DND-41 (cell line): ENCODE measurements around the gene WNT3A.

ENCODE experiments used
- EZH2 ChIP-seq: IDR thresholded peaks from 3 replicates; pipeline ENCODE4 v1.6.1; 2012; ENCODE audit warnings: borderline replicate concordance, low read depth, mild to moderate bottlenecking, moderate library complexity, low read length, inconsistent platforms; ENCODE audit not compliant: severe bottlenecking
- TF ChIP-seq, protein P1 (sequence below): IDR thresholded peaks from 2 replicates; pipeline ENCODE4 v1.5.1; 2012; ENCODE audit warnings: borderline replicate concordance, low read length, moderate library complexity, mild to moderate bottlenecking; ENCODE audit not compliant: poor library complexity, severe bottlenecking; ENCODE audit errors: extremely low read depth

GRCh38 chr1:228098323-228098931 is 91.6 kb downstream of the WNT3A start:
- TF ChIP-seq, protein P1, sequence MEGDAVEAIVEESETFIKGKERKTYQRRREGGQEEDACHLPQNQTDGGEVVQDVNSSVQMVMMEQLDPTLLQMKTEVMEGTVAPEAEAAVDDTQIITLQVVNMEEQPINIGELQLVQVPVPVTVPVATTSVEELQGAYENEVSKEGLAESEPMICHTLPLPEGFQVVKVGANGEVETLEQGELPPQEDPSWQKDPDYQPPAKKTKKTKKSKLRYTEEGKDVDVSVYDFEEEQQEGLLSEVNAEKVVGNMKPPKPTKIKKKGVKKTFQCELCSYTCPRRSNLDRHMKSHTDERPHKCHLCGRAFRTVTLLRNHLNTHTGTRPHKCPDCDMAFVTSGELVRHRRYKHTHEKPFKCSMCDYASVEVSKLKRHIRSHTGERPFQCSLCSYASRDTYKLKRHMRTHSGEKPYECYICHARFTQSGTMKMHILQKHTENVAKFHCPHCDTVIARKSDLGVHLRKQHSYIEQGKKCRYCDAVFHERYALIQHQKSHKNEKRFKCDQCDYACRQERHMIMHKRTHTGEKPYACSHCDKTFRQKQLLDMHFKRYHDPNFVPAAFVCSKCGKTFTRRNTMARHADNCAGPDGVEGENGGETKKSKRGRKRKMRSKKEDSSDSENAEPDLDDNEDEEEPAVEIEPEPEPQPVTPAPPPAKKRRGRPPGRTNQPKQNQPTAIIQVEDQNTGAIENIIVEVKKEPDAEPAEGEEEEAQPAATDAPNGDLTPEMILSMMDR = no peak
- no peak for TF ChIP-seq EZH2
